HEK293 (cell line): Measurements from ENCODE around the gene REC114.
"Not testable (repeated sequence)": the region's sequence is repeated elsewhere in the genome, so short reads cannot be mapped to it uniquely, and the experiment has no call there.

Experiments
- CTCF ChIA-PET: fragments of 350-600 bp; formaldehyde crosslinking; extraction: SDS; loops from one replicate; lab custom pipeline; 2021; ENCODE audit warnings: antibody characterized with exemption; lab: Yijun Ruan, JAX
- POLR2A ChIA-PET: fragments of 300-600 bp; formaldehyde crosslinking; extraction: SDS; loops from one replicate; lab custom pipeline; 2020; ENCODE audit warnings: antibody characterized with exemption, inconsistent platforms; lab: Yijun Ruan, JAX
- H3K27ac ChIP-seq: fragments of 200-500 bp; sonication (Bioruptor generic); 2 replicates; pipeline ENCODE4 v1.5.1; 2014; ENCODE audit warnings: low read depth, low read length, control low read depth, inconsistent platforms; ENCODE audit errors: extremely low read depth
- H3K36me3 ChIP-seq, 2 experiments: fragments of 200-500 bp in 1 of 2; sonication (Bioruptor generic) in 1 of 2; 1 replicate in 1 of 2; 2 replicates in 1 of 2; pipeline ENCODE4 v1.5.1; 2014 to 2017; ENCODE audit warnings: inconsistent platforms in 2 of 2, low read length in 2 of 2; ENCODE audit not compliant: control insufficient read depth in 2 of 2, insufficient read depth in 1 of 2
- H3K4me1 ChIP-seq: fragments of 200-500 bp; sonication (Bioruptor generic); 2 replicates; pipeline ENCODE4 v1.5.1; 2014; ENCODE audit warnings: mild to moderate bottlenecking, low read length, inconsistent platforms; ENCODE audit not compliant: control insufficient read depth, insufficient read depth
- H3K4me3 ChIP-seq: 2 replicates; pipeline ENCODE4 v1.5.1; 2011; ENCODE audit warnings: low read depth, mild to moderate bottlenecking, control low read depth, low read length, moderate library complexity
- H3K9me3 ChIP-seq: fragments of 200-500 bp; sonication (Bioruptor generic); 2 replicates; pipeline ENCODE4 v1.5.1; 2014; ENCODE audit warnings: low read depth, low read length, inconsistent platforms; ENCODE audit not compliant: control insufficient read depth, insufficient read depth
- PRDM2 ChIP-seq: fragments of 450-650 bp; formaldehyde crosslinking; IDR thresholded peaks from 2 replicates; pipeline ENCODE4 v1.5.1; 2016; ENCODE audit warnings: missing biosample characterization, missing genetic modification characterization, borderline replicate concordance
- SCRT1 ChIP-seq: fragments of 450-650 bp; formaldehyde crosslinking; IDR thresholded peaks from 2 replicates; pipeline ENCODE4 v1.5.1; 2016; ENCODE audit warnings: missing biosample characterization, missing genetic modification characterization, borderline replicate concordance
- ZNF112 ChIP-seq: fragments of 450-650 bp; formaldehyde crosslinking; IDR thresholded peaks from 2 replicates; pipeline ENCODE4 v1.5.0; 2017; ENCODE audit warnings: missing biosample characterization, missing genetic modification characterization
- ZNF114 ChIP-seq: fragments of 450-650 bp; formaldehyde crosslinking; IDR thresholded peaks from 2 replicates; pipeline ENCODE4 v1.5.0; 2017; ENCODE audit warnings: missing biosample characterization, missing genetic modification characterization
- ZNF335 ChIP-seq: fragments of 450-650 bp; formaldehyde crosslinking; conservative IDR thresholded peaks from 2 replicates; pipeline ENCODE4 v1.5.1; 2016; ENCODE audit warnings: missing biosample characterization, missing genetic modification characterization
- ZNF394 ChIP-seq: fragments of 450-650 bp; formaldehyde crosslinking; IDR thresholded peaks from 2 replicates; pipeline ENCODE4 v1.5.1; 2016; ENCODE audit warnings: missing biosample characterization, missing genetic modification characterization, mild to moderate bottlenecking, moderate library complexity, borderline replicate concordance
- ZNF404 ChIP-seq: fragments of 450-650 bp; formaldehyde crosslinking; IDR thresholded peaks from 2 replicates; pipeline ENCODE4 v1.5.1; 2017; ENCODE audit warnings: missing biosample characterization, missing genetic modification characterization
- ZNF501 ChIP-seq: fragments of 450-650 bp; formaldehyde crosslinking; IDR thresholded peaks from 2 replicates; pipeline ENCODE4 v1.5.1; 2016; ENCODE audit warnings: missing biosample characterization, missing genetic modification characterization
- ZNF670 ChIP-seq: fragments of 450-650 bp; formaldehyde crosslinking; IDR thresholded peaks from 2 replicates; pipeline ENCODE4 v1.5.1; 2016; ENCODE audit warnings: missing biosample characterization, missing genetic modification characterization, low read depth
- TF ChIP-seq, protein P1 (sequence below): fragments of 450-650 bp; formaldehyde crosslinking; IDR thresholded peaks from 2 replicates; pipeline ENCODE4 v1.5.1; 2016; ENCODE audit warnings: missing biosample characterization, missing genetic modification characterization, low read depth
- TF ChIP-seq, protein P2 (sequence below): fragments of 450-650 bp; formaldehyde crosslinking; IDR thresholded peaks from 2 replicates; pipeline ENCODE4 v1.5.1; 2016; ENCODE audit warnings: missing biosample characterization, missing genetic modification characterization

Gene REC114

GRCh38 chr15:73398861-73399260 lies 44.1 kb upstream of the REC114 start (continued):
- TF ChIP-seq, protein P1, sequence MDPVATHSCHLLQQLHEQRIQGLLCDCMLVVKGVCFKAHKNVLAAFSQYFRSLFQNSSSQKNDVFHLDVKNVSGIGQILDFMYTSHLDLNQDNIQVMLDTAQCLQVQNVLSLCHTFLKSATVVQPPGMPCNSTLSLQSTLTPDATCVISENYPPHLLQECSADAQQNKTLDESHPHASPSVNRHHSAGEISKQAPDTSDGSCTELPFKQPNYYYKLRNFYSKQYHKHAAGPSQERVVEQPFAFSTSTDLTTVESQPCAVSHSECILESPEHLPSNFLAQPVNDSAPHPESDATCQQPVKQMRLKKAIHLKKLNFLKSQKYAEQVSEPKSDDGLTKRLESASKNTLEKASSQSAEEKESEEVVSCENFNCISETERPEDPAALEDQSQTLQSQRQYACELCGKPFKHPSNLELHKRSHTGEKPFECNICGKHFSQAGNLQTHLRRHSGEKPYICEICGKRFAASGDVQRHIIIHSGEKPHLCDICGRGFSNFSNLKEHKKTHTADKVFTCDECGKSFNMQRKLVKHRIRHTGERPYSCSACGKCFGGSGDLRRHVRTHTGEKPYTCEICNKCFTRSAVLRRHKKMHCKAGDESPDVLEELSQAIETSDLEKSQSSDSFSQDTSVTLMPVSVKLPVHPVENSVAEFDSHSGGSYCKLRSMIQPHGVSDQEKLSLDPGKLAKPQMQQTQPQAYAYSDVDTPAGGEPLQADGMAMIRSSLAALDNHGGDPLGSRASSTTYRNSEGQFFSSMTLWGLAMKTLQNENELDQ (tag by site-specific recombination), result no peak

- H3K4me3 ChIP-seq, H3K9me3 ChIP-seq, H3K36me3 ChIP-seq, POLR2A ChIA-PET, H3K27ac ChIP-seq, H3K4me1 ChIP-seq: not testable (repeated sequence)
- CTCF ChIA-PET, result interaction anchor here (0.6 kb wide), 1 partner anchor 16 kb away, joined by 3 read pairs; no protein-coding TSS in a partner anchor
These were observed 42.7 kb upstream of the REC114 start for GRCh38 chr15:73400222-73400621.

DNA sequence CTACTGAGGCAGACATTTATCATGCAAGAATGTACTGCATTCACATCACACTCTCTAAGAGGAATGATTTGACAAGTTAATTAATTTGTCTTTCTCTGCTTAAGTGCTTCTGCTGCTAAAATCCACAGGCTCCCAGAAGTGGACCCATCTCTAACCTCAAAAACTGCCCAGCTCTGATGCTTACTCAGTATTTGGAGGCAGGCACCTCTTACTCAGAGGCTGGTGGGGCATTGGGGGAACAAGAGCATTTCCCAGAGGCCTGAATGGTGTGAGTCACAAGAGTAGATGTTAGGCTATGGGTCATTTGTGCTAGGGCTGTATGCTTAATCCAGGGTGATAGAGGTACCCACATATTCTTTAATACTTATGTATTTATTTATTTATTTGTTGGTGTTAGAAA lies 39.8 kb upstream of the REC114 start:
- Histone ChIP-seq H3K36me3 (no peaks in the 10 kb centered on the region), H3K9me3 (no peaks in the 10 kb centered on the region), H3K27ac (no peak overlapping the region), H3K4me3 (no peak overlapping the region), H3K4me1 (no peaks in the 10 kb centered on the region)
- TF ChIP-seq ZNF114 (tag by site-specific recombination), result no peak
- TF ChIP-seq ZNF404 (tag by site-specific recombination), result no peak
- TF ChIP-seq PRDM2, result no peak
- no peak for TF ChIP-seq ZNF335 (tag by site-specific recombination)
- no peak for TF ChIP-seq ZNF394 (tag by site-specific recombination)
- no peak for TF ChIP-seq ZNF501 (tag by site-specific recombination)
- no peak for TF ChIP-seq SCRT1 (tag by site-specific recombination)
- no peak for TF ChIP-seq ZNF670 (tag by site-specific recombination)
- TF ChIP-seq ZNF112, result no peak
- TF ChIP-seq, protein P2, sequence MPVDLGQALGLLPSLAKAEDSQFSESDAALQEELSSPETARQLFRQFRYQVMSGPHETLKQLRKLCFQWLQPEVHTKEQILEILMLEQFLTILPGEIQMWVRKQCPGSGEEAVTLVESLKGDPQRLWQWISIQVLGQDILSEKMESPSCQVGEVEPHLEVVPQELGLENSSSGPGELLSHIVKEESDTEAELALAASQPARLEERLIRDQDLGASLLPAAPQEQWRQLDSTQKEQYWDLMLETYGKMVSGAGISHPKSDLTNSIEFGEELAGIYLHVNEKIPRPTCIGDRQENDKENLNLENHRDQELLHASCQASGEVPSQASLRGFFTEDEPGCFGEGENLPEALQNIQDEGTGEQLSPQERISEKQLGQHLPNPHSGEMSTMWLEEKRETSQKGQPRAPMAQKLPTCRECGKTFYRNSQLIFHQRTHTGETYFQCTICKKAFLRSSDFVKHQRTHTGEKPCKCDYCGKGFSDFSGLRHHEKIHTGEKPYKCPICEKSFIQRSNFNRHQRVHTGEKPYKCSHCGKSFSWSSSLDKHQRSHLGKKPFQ (tag by site-specific recombination), result no peak
- POLR2A ChIA-PET, result interaction anchor here (0.6 kb wide), 1 partner anchor 219 kb away, joined by 3 read pairs; no protein-coding TSS in a partner anchor
- CTCF ChIA-PET, result no interaction called here
